HL-60 (cell line): ENCODE measurements around the gene CBX8.

Source experiments
- DNase-seq, 2 experiments: peaks; one replicate each; pipeline ENCODE4 v3.0.0-alpha.2; 2010 to 2020; ENCODE audit warnings: low read depth in 1 of 2, low spot score in 1 of 2
- H3K27ac ChIP-seq: fragments of 250-450 bp; sonication (Bioruptor Pico); replicated peaks from 2 replicates; pipeline ENCODE4 v1.5.1; 2020; ENCODE audit warnings: mild to moderate bottlenecking, moderate library complexity
- H3K27me3 ChIP-seq: fragments of 250-450 bp; sonication (Bioruptor Pico); 2 replicates; pipeline ENCODE4 v1.5.1; 2021; ENCODE audit warnings: mild to moderate bottlenecking, moderate library complexity; ENCODE audit not compliant: insufficient read depth, poor library complexity, severe bottlenecking
- H3K4me3 ChIP-seq: replicated peaks from 2 replicates; pipeline ENCODE4 v1.5.1; 2011; ENCODE audit warnings: mild to moderate bottlenecking, control low read depth, low read length; ENCODE audit not compliant: insufficient read depth
- GABPA ChIP-seq: IDR thresholded peaks from 2 replicates; pipeline ENCODE4 v1.6.1; 2012; ENCODE audit warnings: low read depth
- POLR2AphosphoS5 ChIP-seq: IDR thresholded peaks from 2 replicates; pipeline ENCODE4 v1.6.1; 2012; ENCODE audit warnings: low read depth
- SPI1 ChIP-seq: IDR thresholded peaks from 2 replicates; pipeline ENCODE4 v1.6.1; 2012; ENCODE audit warnings: low read depth, mild to moderate bottlenecking, borderline replicate concordance
- TF ChIP-seq, protein P1 (sequence below): IDR thresholded peaks from 2 replicates; pipeline ENCODE4 v1.6.1; 2012; ENCODE audit warnings: low read depth; ENCODE audit not compliant: insufficient replicate concordance
- TF ChIP-seq, protein P2 (sequence below): IDR thresholded peaks from one replicate; pipeline ENCODE4 v1.5.1; 2011; ENCODE audit warnings: low read length, control low read depth, inconsistent platforms; ENCODE audit not compliant: insufficient read depth

CBX8 gene

DNA sequence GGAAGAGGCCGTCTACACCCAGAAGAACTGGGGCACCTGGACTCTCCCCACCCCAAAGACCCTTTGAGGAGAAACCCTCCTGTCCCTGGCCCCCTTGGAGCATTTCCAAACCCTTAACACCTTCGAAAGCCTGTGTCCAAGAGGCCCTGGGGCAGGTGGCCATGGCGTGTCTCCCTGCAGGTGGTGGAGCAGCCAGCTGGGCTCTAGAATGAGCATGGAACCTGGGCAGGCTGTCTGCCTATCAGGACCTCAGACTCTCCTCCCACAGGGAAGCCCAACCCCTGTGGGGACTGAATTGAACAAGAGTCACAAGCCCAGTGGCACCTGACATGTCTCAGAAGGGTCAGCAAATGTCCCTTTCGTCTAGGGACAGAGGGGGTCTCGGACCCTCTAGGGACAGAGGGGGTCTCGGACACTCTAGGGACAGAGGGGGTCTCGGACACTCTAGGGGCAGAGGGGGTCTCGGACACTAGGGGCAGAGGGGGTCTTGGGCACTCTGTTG lies 33.9 kb upstream of the CBX8 start:
- no peak overlapping the region for H3K4me3 ChIP-seq
- no peak for DNase-seq
- no peaks in the 10 kb centered on the region for H3K27me3 ChIP-seq
- no peak overlapping the region for H3K27ac ChIP-seq
- TF ChIP-seq POLR2AphosphoS5 (no peak), SPI1 (no peak), GABPA (no peak)
- TF ChIP-seq, protein P1, sequence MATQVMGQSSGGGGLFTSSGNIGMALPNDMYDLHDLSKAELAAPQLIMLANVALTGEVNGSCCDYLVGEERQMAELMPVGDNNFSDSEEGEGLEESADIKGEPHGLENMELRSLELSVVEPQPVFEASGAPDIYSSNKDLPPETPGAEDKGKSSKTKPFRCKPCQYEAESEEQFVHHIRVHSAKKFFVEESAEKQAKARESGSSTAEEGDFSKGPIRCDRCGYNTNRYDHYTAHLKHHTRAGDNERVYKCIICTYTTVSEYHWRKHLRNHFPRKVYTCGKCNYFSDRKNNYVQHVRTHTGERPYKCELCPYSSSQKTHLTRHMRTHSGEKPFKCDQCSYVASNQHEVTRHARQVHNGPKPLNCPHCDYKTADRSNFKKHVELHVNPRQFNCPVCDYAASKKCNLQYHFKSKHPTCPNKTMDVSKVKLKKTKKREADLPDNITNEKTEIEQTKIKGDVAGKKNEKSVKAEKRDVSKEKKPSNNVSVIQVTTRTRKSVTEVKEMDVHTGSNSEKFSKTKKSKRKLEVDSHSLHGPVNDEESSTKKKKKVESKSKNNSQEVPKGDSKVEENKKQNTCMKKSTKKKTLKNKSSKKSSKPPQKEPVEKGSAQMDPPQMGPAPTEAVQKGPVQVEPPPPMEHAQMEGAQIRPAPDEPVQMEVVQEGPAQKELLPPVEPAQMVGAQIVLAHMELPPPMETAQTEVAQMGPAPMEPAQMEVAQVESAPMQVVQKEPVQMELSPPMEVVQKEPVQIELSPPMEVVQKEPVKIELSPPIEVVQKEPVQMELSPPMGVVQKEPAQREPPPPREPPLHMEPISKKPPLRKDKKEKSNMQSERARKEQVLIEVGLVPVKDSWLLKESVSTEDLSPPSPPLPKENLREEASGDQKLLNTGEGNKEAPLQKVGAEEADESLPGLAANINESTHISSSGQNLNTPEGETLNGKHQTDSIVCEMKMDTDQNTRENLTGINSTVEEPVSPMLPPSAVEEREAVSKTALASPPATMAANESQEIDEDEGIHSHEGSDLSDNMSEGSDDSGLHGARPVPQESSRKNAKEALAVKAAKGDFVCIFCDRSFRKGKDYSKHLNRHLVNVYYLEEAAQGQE: no peak
- TF ChIP-seq, protein P2, sequence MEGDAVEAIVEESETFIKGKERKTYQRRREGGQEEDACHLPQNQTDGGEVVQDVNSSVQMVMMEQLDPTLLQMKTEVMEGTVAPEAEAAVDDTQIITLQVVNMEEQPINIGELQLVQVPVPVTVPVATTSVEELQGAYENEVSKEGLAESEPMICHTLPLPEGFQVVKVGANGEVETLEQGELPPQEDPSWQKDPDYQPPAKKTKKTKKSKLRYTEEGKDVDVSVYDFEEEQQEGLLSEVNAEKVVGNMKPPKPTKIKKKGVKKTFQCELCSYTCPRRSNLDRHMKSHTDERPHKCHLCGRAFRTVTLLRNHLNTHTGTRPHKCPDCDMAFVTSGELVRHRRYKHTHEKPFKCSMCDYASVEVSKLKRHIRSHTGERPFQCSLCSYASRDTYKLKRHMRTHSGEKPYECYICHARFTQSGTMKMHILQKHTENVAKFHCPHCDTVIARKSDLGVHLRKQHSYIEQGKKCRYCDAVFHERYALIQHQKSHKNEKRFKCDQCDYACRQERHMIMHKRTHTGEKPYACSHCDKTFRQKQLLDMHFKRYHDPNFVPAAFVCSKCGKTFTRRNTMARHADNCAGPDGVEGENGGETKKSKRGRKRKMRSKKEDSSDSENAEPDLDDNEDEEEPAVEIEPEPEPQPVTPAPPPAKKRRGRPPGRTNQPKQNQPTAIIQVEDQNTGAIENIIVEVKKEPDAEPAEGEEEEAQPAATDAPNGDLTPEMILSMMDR: no peak

DNA sequence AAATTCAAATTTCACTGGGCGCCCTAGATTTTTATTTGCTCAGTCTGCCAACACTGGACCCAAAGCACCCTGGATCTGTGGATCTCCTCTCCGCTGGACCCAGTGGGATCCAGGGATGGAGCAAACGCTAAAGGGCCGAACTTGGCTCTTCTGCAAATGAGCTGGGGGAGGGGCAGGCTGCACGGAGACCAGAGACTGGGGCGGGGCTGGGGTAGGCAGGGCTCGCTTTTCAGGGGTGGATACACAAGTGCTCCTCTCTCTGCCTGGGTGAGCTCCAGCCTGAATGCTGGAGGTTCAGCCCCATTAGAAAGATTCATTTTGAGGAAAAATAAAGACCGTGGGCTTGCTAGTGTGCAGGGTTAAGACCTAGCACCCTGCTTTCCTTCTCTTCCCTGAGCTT lies 33.4 kb upstream of the CBX8 start:
- H3K27ac ChIP-seq: no peak overlapping the region
- no peaks in the 10 kb centered on the region for H3K27me3 ChIP-seq
- H3K4me3 ChIP-seq: no peak overlapping the region
- TF ChIP-seq POLR2AphosphoS5: no peak
- TF ChIP-seq GABPA: no peak
- TF ChIP-seq, protein P2: no peak
- TF ChIP-seq, protein P1: no peak
- TF ChIP-seq SPI1: no peak
- peak in 1 of 2 experiments; percentile 35 for DNase-seq

DNA sequence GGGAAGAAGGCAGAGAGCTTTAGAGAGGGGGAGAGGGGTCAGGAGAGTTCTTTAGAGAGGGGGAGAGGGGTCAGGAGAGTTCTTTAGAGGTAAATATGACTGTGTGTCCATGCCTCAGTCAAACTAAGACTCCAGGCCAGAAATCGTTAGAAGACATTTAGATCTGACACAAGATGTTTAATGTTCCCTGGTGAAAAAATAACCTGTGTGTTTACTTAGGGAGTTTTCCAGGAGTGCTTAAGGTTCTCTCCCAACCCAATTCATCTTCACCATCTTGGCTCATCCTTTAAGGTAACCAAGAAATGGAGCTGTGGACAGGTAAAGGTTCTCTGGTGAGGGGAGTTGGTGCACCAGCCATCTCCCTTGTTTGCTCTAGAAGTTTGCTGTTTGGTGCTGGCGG lies 32.6 kb upstream of the CBX8 start:
- no peak for DNase-seq
- TF ChIP-seq, protein P2: no peak
- TF ChIP-seq GABPA (no peak), SPI1 (no peak), POLR2AphosphoS5 (no peak)
- TF ChIP-seq, protein P1: no peak
- no peak overlapping the region for H3K4me3 ChIP-seq
- H3K27ac ChIP-seq: no peak overlapping the region
- H3K27me3 ChIP-seq: no peaks in the 10 kb centered on the region
